DND-41 (cell line): ENCODE measurements around the gene PRR19.

Experiments used
- EZH2 ChIP-seq: IDR thresholded peaks from 3 replicates; pipeline ENCODE4 v1.6.1; 2012; ENCODE audit warnings: borderline replicate concordance, low read depth, mild to moderate bottlenecking, moderate library complexity, low read length, inconsistent platforms; ENCODE audit not compliant: severe bottlenecking
- TF ChIP-seq, protein P1 (sequence below): IDR thresholded peaks from 2 replicates; pipeline ENCODE4 v1.5.1; 2012; ENCODE audit warnings: borderline replicate concordance, low read length, moderate library complexity, mild to moderate bottlenecking; ENCODE audit not compliant: poor library complexity, severe bottlenecking; ENCODE audit errors: extremely low read depth

GRCh38 chr19:42268142-42268703, 33.7 kb upstream of the PRR19 start:
- TF ChIP-seq, protein P1, sequence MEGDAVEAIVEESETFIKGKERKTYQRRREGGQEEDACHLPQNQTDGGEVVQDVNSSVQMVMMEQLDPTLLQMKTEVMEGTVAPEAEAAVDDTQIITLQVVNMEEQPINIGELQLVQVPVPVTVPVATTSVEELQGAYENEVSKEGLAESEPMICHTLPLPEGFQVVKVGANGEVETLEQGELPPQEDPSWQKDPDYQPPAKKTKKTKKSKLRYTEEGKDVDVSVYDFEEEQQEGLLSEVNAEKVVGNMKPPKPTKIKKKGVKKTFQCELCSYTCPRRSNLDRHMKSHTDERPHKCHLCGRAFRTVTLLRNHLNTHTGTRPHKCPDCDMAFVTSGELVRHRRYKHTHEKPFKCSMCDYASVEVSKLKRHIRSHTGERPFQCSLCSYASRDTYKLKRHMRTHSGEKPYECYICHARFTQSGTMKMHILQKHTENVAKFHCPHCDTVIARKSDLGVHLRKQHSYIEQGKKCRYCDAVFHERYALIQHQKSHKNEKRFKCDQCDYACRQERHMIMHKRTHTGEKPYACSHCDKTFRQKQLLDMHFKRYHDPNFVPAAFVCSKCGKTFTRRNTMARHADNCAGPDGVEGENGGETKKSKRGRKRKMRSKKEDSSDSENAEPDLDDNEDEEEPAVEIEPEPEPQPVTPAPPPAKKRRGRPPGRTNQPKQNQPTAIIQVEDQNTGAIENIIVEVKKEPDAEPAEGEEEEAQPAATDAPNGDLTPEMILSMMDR: no peak
- no peak for TF ChIP-seq EZH2
